Keratinocyte (primary cell): ENCODE data around the gene PPFIBP2. TPM values are rescaled to one million over a fixed set of nuclear protein-coding genes. Genes with fewer than 3 reads are reported as not detected.
"Not testable (repeated sequence)": the region's sequence is repeated elsewhere in the genome, so short reads cannot be mapped to it uniquely, and the experiment has no call there.

Source experiments
- DNase-seq: peaks from one replicate; pipeline ENCODE4 v3.0.0-alpha.2; 2011; ENCODE audit warnings: low read depth, missing footprints, low spot score
- FAIRE-seq: peaks from 2 replicates; lab custom pipeline; 2011; peaks lifted over from hg19 to GRCh38; lab: Jason Lieb, UNC
- H2AFZ ChIP-seq: 2 replicates; pipeline ENCODE4 v1.6.0; 2012; ENCODE audit warnings: low read length, control low read depth, inconsistent platforms; ENCODE audit not compliant: control insufficient read depth
- H3K27ac ChIP-seq: 2 replicates; pipeline ENCODE4 v1.5.1; 2011; ENCODE audit warnings: low read length; ENCODE audit not compliant: control insufficient read depth, insufficient read depth
- H3K27me3 ChIP-seq: 3 replicates; pipeline ENCODE4 v1.6.0; 2011; ENCODE audit warnings: low read length; ENCODE audit not compliant: control insufficient read depth, insufficient read depth; ENCODE audit errors: extremely low read depth
- H3K36me3 ChIP-seq, 2 experiments: 2 replicates in 1 of 2; 3 replicates in 1 of 2; pipeline ENCODE4 v1.5.1; 2011; ENCODE audit warnings: low read length in 2 of 2, mild to moderate bottlenecking in 1 of 2; ENCODE audit not compliant: control insufficient read depth in 2 of 2, insufficient read depth in 2 of 2; ENCODE audit errors: extremely low read depth in 1 of 2
- H3K4me1 ChIP-seq: 3 replicates; pipeline ENCODE4 v1.5.1; 2011; ENCODE audit warnings: low read length; ENCODE audit not compliant: control insufficient read depth, insufficient read depth; ENCODE audit errors: extremely low read depth
- H3K4me2 ChIP-seq: 3 replicates; pipeline ENCODE4 v1.6.0; 2011; ENCODE audit warnings: low read depth, low read length; ENCODE audit not compliant: control insufficient read depth, insufficient read depth; ENCODE audit errors: extremely low read depth
- H3K4me3 ChIP-seq, 3 experiments: fragments of 200-600 bp in 1 of 3; sonication (generic) in 1 of 3; 2 replicates in 2 of 3; 3 replicates in 1 of 3; pipeline ENCODE4 v1.5.1; 2011 to 2016; ENCODE audit warnings: low read length in 3 of 3, mild to moderate bottlenecking in 3 of 3, control low read depth in 2 of 3, inconsistent platforms in 1 of 3, low read depth in 1 of 3, mixed read lengths in 1 of 3, mixed run types in 1 of 3, moderate library complexity in 1 of 3; ENCODE audit not compliant: control insufficient read depth in 2 of 3, insufficient read depth in 2 of 3; ENCODE audit errors: extremely low read depth in 1 of 3
- H3K79me2 ChIP-seq: 2 replicates; pipeline ENCODE4 v1.6.0; 2012; ENCODE audit warnings: low read length; ENCODE audit not compliant: control insufficient read depth, insufficient read depth
- H3K9ac ChIP-seq: 3 replicates; pipeline ENCODE4 v1.6.0; 2011; ENCODE audit warnings: low read length; ENCODE audit not compliant: control insufficient read depth, insufficient read depth; ENCODE audit errors: extremely low read depth
- H3K9me1 ChIP-seq: 3 replicates; pipeline ENCODE4 v1.6.0; 2011; ENCODE audit warnings: low read length; ENCODE audit not compliant: control insufficient read depth, insufficient read depth; ENCODE audit errors: extremely low read depth
- H3K9me3 ChIP-seq: 2 replicates; pipeline ENCODE4 v1.5.1; 2012; ENCODE audit warnings: low read depth, low read length; ENCODE audit not compliant: control insufficient read depth
- H4K20me1 ChIP-seq: 3 replicates; pipeline ENCODE4 v1.6.0; 2011; ENCODE audit warnings: low read length; ENCODE audit not compliant: control insufficient read depth, insufficient read depth; ENCODE audit errors: extremely low read depth
- CTCF ChIP-seq, 3 experiments: IDR thresholded peaks in 1 of 3; conservative IDR thresholded peaks in 1 of 3; optimal IDR thresholded peaks in 1 of 3; 2 replicates in 2 of 3; 3 replicates in 1 of 3; pipeline versions ENCODE3 to v1.5.1; 2011; ENCODE audit warnings: low read length in 3 of 3, mild to moderate bottlenecking in 3 of 3, moderate library complexity in 2 of 3, control low read depth in 1 of 3, inconsistent platforms in 1 of 3; ENCODE audit not compliant: insufficient read depth in 2 of 3; ENCODE audit errors: extremely low read depth in 1 of 3
- EZH2 ChIP-seq: IDR thresholded peaks from one replicate; pipeline ENCODE4 v1.6.1; 2012; ENCODE audit warnings: inconsistent platforms, mild to moderate bottlenecking, low read length, moderate library complexity
- dilution Hi-C: fragments of 300-500 bp; cut with MboI; formaldehyde crosslinking; loops from one replicate; pipeline ENCODE4 v1.7.0; 2020; ENCODE audit warnings: low sequenced_read_pairs; ENCODE audit not compliant: extremely low pct_ligation_motif_present
- polyA plus RNA-seq, 5 experiments: library from polyadenylated mRNA; depleted of rRNA in 3 of 5; stranded (reverse) in 3 of 5; stranded (forward) in 1 of 5; unstranded in 1 of 5; fragments of >200 nt; gene quantifications; 1 replicate in 1 of 5; 2 replicates in 3 of 5; 3 replicates in 1 of 5; pipeline versions ENCODE4 v1.2.1 to v1.2.3, GENCODE V29; 2011 to 2012; ENCODE audit warnings: missing spikeins in 2 of 5, low read depth in 1 of 5, low replicate concordance in 1 of 5

The PPFIBP2 gene
- polyA plus RNA-seq, 1 donor (not counting 4 experiments of a cell fraction or from before 2014, with no cell fraction given) = 11.0 TPM

DNA sequence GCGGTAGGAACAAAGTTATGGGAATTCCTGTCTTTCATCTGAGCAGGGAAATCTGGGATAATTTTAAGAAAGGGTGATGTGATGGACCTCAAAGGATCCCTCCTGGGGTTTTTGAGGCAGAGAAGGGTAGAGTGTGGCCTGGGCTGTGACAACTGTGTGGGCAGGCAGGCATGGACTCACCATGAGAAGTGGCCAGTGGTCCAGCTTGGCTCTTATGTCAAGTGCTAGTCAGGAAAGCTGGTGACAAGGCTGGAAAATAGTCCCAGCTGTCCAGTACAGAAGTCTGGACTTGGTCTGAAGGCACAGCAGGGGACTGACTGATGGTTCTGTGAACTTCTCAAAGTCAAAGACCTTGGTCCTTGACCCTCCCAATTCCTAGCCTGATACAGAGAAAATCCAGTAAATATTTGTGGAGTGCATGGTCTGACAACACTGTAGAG lies 1.7 kb downstream of the PPFIBP2 start:
- no peaks in the 10 kb centered on the region for H3K36me3 ChIP-seq
- no peak overlapping the region for H2AFZ ChIP-seq
- no peak for FAIRE-seq
- dilution Hi-C loops = no loop called here
- no peaks in the 10 kb centered on the region for H3K79me2 ChIP-seq
- H3K4me3 ChIP-seq = no peak overlapping the region
- H4K20me1 ChIP-seq = no peaks in the 10 kb centered on the region
- peaks cover 4% of the 10 kb centered on the region for H3K27me3 ChIP-seq
- no peaks in the 10 kb centered on the region for H3K9me1 ChIP-seq
- H3K27ac ChIP-seq = no peak overlapping the region
- TF ChIP-seq CTCF (optimal IDR thresholded peaks at IDR 0.05 in 1 of 3, IDR thresholded peaks at IDR 0.05 in 1 of 3, conservative IDR thresholded peaks at IDR 0.05 in 1 of 3; ENCODE audit: extremely low read depth in 1 of 3, insufficient read depth in 2 of 3, low read length in 3 of 3) = no peak
- H3K4me2 ChIP-seq = no peak overlapping the region
- peaks cover 14% of the 10 kb centered on the region for H3K4me1 ChIP-seq
- no peak for DNase-seq
- no peak overlapping the region for H3K9ac ChIP-seq
- H3K9me3 ChIP-seq = no peaks in the 10 kb centered on the region

DNA sequence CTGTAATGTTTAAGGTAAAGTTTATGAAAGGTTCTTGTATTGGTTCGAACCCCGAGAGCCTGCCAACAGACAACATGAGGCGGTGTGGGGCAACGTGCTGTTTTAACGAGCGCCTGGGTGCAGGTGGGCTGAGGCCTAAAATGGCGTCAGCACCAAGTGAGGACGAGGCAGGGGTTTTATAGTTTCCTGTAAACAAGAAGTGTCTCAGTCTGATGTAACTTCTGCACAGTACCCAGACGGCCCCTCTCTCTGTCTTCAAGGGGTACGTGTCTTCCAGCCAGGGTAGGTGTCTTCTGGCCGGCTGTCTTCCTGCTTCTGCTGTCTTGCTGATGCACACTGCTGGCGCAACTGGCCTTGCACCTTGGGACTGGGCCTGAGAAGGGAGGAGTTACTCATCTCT lies 2.7 kb downstream of the PPFIBP2 start:
- Histone ChIP-seq H3K9ac (no peak overlapping the region), H3K4me2 (no peak overlapping the region), H3K4me1 (peaks cover 14% of the 10 kb centered on the region), H3K79me2 (no peaks in the 10 kb centered on the region), H3K27ac (no peak overlapping the region), H3K36me3 (no peaks in the 10 kb centered on the region), H3K9me3 (no peaks in the 10 kb centered on the region), H3K27me3 (peaks cover 4% of the 10 kb centered on the region), H3K4me3 (no peak overlapping the region), H2AFZ (no peak overlapping the region), H3K9me1 (no peaks in the 10 kb centered on the region), H4K20me1 (no peaks in the 10 kb centered on the region)
- TF ChIP-seq CTCF (optimal IDR thresholded peaks at IDR 0.05 in 1 of 3, IDR thresholded peaks at IDR 0.05 in 1 of 3, conservative IDR thresholded peaks at IDR 0.05 in 1 of 3; ENCODE audit: extremely low read depth in 1 of 3, insufficient read depth in 2 of 3, low read length in 3 of 3) (no peak), EZH2 (no peak)
- no peak for FAIRE-seq
- DNase-seq = no peak
- dilution Hi-C loops = no loop called here

GRCh38 chr11:7517743-7518142 lies 3.9 kb downstream of the PPFIBP2 start:
- H3K36me3 ChIP-seq, H3K9me1 ChIP-seq, H3K9ac ChIP-seq, H3K4me3 ChIP-seq, H3K27me3 ChIP-seq, H3K9me3 ChIP-seq, DNase-seq, H3K27ac ChIP-seq, H3K4me2 ChIP-seq, H3K79me2 ChIP-seq, dilution Hi-C loops, FAIRE-seq, H4K20me1 ChIP-seq, H2AFZ ChIP-seq: not testable (repeated sequence)
- peaks cover 11% of the 10 kb centered on the region for H3K4me1 ChIP-seq
